WI38 (cell line): ENCODE results near the gene LOXHD1.

Experiments
- H3K4me3 ChIP-seq: 2 replicates; pipeline ENCODE4 v1.5.1; 2011; ENCODE audit warnings: low read depth, mild to moderate bottlenecking, control low read depth, low read length
- TF ChIP-seq, protein P1 (sequence below): IDR thresholded peaks from 2 replicates; pipeline ENCODE4 v1.5.1; 2012; ENCODE audit warnings: low read depth, mild to moderate bottlenecking, control low read depth, low read length

LOXHD1 gene

DNA sequence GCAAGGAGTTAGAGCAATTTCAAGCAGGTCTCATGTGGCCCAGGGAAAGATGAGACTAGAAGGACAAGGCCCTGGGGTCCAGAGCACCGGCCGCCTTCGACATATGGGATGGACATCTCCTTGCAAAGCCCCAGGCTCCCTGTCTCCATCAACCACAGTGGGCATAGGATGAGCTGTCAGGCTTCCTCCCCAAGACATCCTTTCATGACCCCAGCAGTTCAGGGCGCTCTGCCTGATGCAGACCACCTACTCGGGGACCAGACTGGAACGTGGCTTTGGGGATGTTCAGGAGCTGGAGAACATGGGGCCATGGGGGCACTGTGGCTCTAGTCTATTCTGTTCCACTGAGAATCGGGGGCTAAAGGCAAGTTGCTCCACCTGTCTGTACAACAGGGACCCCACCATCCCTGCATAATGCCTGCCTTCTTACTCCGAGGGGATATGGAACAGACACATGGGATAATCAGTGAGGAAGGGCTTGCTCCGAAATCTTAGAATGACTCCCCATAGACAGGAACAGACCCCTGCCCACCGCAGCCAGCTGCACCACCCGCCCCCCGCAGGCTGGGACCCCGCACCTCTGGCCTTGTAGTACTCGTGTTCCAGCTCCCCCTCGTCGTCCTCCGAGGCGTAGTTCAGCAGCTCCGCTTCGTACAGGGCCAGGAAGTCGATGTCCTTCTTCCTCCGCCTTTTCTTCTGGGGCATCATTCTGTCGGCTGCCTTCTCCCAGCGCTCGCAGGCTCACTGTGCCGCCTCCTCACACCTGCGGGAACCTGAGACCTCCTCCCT is 500 bp downstream of the LOXHD1 start:
- no peak overlapping the region for H3K4me3 ChIP-seq
- TF ChIP-seq, protein P1, sequence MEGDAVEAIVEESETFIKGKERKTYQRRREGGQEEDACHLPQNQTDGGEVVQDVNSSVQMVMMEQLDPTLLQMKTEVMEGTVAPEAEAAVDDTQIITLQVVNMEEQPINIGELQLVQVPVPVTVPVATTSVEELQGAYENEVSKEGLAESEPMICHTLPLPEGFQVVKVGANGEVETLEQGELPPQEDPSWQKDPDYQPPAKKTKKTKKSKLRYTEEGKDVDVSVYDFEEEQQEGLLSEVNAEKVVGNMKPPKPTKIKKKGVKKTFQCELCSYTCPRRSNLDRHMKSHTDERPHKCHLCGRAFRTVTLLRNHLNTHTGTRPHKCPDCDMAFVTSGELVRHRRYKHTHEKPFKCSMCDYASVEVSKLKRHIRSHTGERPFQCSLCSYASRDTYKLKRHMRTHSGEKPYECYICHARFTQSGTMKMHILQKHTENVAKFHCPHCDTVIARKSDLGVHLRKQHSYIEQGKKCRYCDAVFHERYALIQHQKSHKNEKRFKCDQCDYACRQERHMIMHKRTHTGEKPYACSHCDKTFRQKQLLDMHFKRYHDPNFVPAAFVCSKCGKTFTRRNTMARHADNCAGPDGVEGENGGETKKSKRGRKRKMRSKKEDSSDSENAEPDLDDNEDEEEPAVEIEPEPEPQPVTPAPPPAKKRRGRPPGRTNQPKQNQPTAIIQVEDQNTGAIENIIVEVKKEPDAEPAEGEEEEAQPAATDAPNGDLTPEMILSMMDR, result no peak

DNA sequence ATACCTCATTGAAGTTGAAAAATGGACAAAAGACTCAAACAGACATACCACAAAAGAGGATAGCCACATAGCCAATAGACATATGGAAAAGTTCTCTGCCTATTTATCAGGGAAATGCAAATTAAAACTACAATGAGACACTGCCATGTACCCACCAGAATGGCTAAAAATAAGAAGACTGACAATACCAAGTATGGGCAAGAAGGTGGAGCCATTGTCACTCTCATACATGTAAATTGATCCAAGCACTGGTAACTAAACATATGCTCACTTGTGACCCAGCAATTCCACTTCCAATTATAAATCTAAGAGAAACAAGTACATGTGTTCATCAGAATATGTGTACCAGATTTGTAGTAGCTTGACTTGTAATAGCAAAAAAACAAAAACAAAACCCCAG is 4.6 kb downstream of the LOXHD1 start:
- no peak overlapping the region for H3K4me3 ChIP-seq
- TF ChIP-seq, protein P1, result no peak

DNA sequence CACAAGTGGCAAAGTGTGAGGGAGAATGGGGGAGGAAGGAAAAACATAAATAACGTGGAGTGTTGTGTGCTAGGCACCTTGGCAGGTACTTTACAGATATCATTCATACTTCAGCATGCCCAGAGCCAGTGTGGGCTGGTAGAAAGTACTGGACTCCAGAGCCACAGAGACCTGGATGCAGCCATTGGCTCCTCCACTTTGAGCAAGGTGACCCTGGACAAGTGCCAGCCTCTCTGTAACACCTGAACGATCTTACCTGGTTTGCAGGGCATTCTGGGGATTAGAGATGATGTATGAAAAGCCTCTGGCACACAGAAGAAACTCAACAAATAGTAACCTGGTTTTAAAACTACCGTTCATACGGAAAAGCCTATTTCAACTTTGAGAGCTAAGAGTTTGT is 6.3 kb downstream of the LOXHD1 start:
- TF ChIP-seq, protein P1, result no peak
- H3K4me3 ChIP-seq, result no peak overlapping the region

DNA sequence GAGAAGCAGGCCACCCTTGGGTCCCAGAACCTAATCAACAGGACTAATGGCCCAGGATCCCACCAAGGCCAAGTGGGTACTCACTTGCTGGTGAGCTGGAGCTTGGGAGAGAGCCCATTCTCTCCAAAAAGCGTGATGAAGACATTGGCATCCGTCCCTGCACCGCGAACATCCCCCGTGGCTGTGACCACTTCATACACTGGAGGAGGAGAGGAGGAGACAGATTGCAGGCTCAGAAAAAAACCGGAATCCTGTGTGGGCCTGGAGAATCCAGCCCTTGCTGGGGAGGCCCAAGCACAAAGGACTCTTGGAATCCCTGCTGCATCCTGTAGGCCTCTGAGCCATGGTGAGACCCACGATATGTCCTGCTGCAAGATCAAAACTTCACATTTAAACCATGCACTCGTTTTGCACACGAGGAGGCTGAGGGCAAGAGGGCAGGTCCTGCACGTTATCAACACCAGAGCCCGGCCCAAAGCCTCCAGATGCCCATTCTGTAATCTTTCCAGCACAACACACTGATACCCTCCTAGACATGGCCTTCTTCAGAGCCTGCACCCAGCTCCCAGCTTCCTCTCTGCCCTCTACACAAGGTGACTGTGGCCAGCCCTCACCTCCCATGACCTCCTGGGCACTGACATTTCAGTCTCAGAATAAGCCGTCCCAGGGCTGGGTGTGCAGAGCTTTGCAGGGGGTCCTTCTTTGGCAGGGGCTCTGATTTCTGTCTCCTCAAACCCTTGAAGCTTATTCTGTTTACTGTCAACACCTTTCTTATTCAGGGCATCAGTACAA is 7.8 kb downstream of the LOXHD1 start:
- TF ChIP-seq, protein P1, result no peak
- H3K4me3 ChIP-seq, result no peak overlapping the region

DNA sequence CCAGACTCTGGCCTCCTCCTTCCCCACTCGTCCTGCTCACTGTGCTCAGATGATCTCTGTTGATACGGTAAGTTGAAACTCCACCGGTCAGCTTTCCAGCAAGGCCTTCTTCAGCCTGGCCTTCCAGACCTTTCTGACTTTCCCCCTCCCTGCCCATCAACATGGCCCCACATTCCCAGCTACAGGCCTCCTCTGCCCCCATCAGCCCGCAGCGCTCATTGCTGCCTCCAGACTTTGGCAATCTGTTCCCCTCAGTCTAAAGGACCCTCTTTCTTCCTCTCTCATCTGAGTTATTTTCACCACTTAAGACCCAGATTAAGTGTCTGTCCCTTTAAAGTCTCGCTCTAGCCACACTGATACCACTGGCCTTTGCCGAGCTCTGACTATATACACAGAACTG is 10.6 kb downstream of the LOXHD1 start:
- TF ChIP-seq, protein P1, result no peak
- no peak overlapping the region for H3K4me3 ChIP-seq

DNA sequence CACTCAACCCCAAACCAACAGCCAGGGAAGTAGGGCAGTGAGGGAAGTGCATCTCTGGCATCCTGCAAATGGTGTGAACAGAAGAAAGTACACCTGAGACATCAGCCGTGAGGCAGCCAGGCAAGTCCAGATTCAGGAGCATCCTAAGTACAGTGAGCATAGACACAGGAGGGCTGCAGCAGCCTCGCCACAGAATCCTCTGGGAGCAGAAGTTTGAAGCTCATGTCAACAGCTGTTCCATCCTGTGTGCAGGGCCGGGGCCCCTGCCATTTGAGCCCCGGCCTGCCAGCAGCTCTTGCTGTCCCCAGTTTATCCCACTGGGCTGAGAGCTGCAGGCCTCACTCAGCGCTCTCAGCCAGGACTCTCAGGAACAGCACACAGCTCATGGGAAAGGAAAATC is 14.5 kb downstream of the LOXHD1 start:
- H3K4me3 ChIP-seq, result no peak overlapping the region
- TF ChIP-seq, protein P1, result no peak

DNA sequence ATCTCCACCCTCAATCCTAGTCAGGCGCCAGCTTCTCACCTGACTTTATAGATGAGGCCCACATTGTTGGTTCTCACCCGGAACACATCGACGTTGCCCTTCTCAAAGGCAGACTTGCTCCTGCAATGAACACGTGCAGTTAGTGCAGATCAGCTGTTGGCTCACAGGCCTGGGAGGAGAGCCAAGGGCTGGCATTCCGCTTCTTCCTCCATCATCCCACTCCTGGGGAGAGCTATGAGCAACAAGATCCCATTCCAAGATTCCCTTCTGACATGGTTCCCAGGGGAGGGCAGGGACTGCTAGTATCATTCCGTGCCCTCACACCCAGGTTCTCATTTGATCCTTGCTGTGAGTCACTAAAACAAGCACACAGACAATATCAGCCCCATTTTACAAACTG is 15.1 kb downstream of the LOXHD1 start:
- H3K4me3 ChIP-seq, result no peak overlapping the region
- TF ChIP-seq, protein P1, result no peak
